Amniotic epithelial cell (primary cell): ENCODE measurements around the gene PIP5K1A.

Source experiments
- DNase-seq: peaks from one replicate; pipeline ENCODE4 v3.0.0-alpha.2; 2010; ENCODE audit warnings: low read depth

The PIP5K1A gene

GRCh38 chr1:151289080-151289935 is 91.0 kb downstream of the PIP5K1A start:
- DNase-seq = no peak

- no peak for DNase-seq
These were observed 91.8 kb downstream of the PIP5K1A start for GRCh38 chr1:151289991-151290708.

GRCh38 chr1:151290709-151291303 is 92.5 kb downstream of the PIP5K1A start:
- DNase-seq = no peak

DNA sequence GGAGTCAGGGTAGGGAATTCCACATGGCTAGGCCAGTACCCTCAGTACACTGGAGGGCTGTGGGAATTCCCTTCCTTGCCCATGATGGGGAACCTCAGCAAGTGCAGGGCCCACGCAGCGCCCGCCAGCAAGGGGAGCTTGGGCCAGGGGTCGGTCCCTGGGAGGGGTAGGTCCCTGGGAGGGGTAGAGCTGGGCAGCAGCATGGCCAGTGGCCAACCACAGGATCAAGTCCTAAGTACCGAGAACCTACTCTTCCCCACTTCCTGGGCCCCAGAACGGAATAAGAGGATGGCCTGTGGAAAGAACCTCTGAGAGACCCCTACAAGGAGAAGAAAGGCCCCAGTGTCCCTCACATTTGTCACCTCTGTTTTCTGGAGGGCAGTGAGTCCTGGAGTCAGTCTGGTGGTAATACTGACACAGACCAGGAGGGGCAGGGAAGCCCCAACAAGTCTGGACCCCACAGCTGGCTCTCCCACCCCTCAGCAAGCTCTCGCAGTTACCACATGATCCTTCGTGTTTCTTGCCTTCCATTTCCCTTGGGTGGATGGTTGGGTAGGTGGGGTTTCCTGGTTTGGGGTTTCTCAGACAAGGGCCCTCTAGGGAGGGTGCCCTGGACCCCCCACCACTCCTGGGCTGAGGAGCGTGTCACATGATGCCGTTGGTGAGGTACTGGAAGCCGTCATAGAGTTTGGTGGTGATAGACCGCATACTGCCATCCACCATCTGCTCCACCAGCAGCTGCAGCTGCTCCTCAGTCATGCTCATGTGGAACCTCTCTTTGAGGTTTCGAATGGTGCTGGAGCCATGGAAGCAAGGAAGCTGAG is 94.1 kb downstream of the PIP5K1A start:
- DNase-seq = no peak

GRCh38 chr1:151293093-151293492 is 94.7 kb downstream of the PIP5K1A start:
- no peak for DNase-seq

GRCh38 chr1:151294742-151295462 is 96.5 kb downstream of the PIP5K1A start:
- no peak for DNase-seq
